ENCODE measurements around the gene SMPX.

GRCh38 chrX:21764008-21764407 is 6.1 kb upstream of the SMPX start:
- no peak for TF ChIP-seq POLR2A (IDR thresholded peaks at IDR 0.05; ENCODE audit: low read length)
- TF ChIP-seq CTCF (IDR thresholded peaks at IDR 0.05) = no peak
- no peak for TF ChIP-seq EP300 (IDR thresholded peaks at IDR 0.05)
- TF ChIP-seq HEYL (CRISPR knock-in tag; IDR thresholded peaks at IDR 0.05) = no peak

Data from A549 (cell line).